Measurements from ENCODE around the gene C3orf22.

- no peak for TF ChIP-seq CTCF (conservative IDR thresholded peaks at IDR 0.05 in 1 of 2, IDR thresholded peaks at IDR 0.05 in 1 of 2; ENCODE audit: low read depth in 1 of 2, low read length in 2 of 2)
- TF ChIP-seq EZH2 (IDR thresholded peaks at IDR 0.05; ENCODE audit: low read length, missing control alignments): no peak
Measured at GRCh38 chr3:126599101-126599500, 40.4 kb upstream of the C3orf22 start.
